Ishikawa (cell line): ENCODE data around the gene LMTK2.

Source experiments
- CEBPB ChIP-seq: IDR thresholded peaks from 2 replicates; pipeline ENCODE4 v1.6.1; 2012
- CREB1 ChIP-seq: IDR thresholded peaks from 2 replicates; pipeline ENCODE4 v1.6.1; 2012; ENCODE audit warnings: low read depth
- EGR1 ChIP-seq: IDR thresholded peaks from 2 replicates; pipeline ENCODE4 v1.6.1; 2012
- EP300 ChIP-seq: IDR thresholded peaks from 2 replicates; pipeline ENCODE4 v1.6.1; 2012; ENCODE audit warnings: borderline replicate concordance
- FOXM1 ChIP-seq: IDR thresholded peaks from 2 replicates; pipeline ENCODE4 v1.6.1; 2012; ENCODE audit warnings: low read depth, borderline replicate concordance
- MAX ChIP-seq: IDR thresholded peaks from 2 replicates; pipeline ENCODE4 v1.6.1; 2012
- NFIC ChIP-seq: IDR thresholded peaks from 2 replicates; pipeline ENCODE4 v1.6.1; 2012
- RAD21 ChIP-seq: IDR thresholded peaks from 2 replicates; pipeline ENCODE4 v1.6.1; 2012; ENCODE audit warnings: low read depth
- REST ChIP-seq: IDR thresholded peaks from 2 replicates; pipeline ENCODE4 v1.6.1; 2012; ENCODE audit warnings: low read depth, mild to moderate bottlenecking
- TAF1 ChIP-seq: IDR thresholded peaks from 2 replicates; pipeline ENCODE4 v1.6.1; 2012; ENCODE audit warnings: low read depth, mild to moderate bottlenecking
- TCF12 ChIP-seq: IDR thresholded peaks from 2 replicates; pipeline ENCODE4 v1.6.1; 2012; ENCODE audit warnings: low read depth
- TEAD4 ChIP-seq: IDR thresholded peaks from 2 replicates; pipeline ENCODE4 v1.6.1; 2012
- USF1 ChIP-seq: IDR thresholded peaks from 2 replicates; pipeline ENCODE4 v1.6.1; 2012
- YY1 ChIP-seq: IDR thresholded peaks from 2 replicates; pipeline ENCODE4 v1.6.1; 2012; ENCODE audit warnings: low read depth
- ZBTB7A ChIP-seq: IDR thresholded peaks from 2 replicates; pipeline ENCODE4 v1.6.1; 2012; ENCODE audit warnings: low read depth

The LMTK2 gene

DNA sequence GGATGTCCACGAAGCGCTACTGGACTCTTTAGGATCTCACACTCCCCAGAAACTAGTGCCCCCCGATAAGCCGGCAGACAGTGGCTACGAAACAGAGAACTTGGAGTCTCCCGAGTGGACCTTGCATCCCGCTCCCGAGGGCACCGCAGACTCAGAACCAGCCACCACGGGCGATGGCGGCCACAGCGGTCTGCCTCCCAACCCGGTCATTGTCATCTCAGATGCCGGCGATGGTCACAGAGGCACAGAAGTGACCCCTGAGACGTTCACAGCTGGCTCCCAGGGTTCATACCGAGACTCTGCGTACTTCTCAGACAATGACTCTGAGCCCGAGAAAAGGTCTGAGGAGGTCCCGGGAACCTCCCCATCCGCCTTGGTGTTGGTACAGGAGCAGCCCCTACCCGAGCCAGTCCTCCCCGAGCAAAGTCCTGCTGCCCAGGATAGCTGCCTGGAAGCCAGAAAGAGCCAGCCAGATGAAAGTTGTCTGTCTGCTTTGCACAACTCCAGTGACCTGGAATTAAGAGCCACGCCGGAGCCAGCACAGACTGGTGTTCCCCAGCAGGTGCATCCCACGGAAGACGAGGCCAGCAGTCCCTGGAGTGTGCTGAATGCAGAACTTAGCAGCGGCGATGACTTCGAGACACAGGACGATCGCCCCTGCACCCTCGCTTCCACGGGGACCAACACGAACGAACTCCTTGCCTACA lies 87.0 kb downstream of the LMTK2 start:
- no peak for TF ChIP-seq CEBPB
- TF ChIP-seq MAX, result no peak
- no peak for TF ChIP-seq EGR1
- no peak for TF ChIP-seq TCF12
- TF ChIP-seq USF1, result no peak
- no peak for TF ChIP-seq NFIC
- no peak for TF ChIP-seq REST
- TF ChIP-seq TEAD4, result no peak
- TF ChIP-seq YY1, result no peak
- no peak for TF ChIP-seq TAF1
- TF ChIP-seq RAD21, result no peak
- TF ChIP-seq CREB1, result no peak
- no peak for TF ChIP-seq FOXM1
- no peak for TF ChIP-seq EP300

DNA sequence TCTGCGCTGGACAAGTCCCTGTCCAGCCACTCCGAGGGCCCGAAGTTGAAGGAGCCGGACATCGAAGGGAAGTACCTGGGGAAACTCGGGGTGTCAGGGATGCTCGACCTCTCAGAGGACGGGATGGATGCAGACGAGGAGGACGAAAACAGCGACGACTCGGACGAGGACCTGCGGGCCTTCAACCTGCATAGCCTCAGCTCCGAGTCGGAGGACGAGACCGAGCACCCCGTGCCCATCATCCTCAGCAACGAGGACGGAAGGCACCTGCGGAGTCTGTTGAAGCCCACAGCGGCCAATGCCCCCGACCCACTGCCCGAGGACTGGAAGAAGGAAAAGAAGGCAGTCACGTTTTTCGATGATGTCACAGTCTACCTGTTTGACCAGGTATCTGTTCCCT lies 87.5 kb downstream of the LMTK2 start:
- no peak for TF ChIP-seq EGR1

GRCh38 chr7:98194672-98195457 lies 88.2 kb downstream of the LMTK2 start:
- TF ChIP-seq MAX (no peak), EGR1 (no peak), CREB1 (no peak), YY1 (no peak), FOXM1 (no peak)

GRCh38 chr7:98196706-98197605 lies 90.3 kb downstream of the LMTK2 start:
- TF ChIP-seq CREB1 (no peak), REST (no peak), YY1 (no peak), TAF1 (no peak), FOXM1 (no peak), MAX (no peak), NFIC (no peak), RAD21 (no peak), TCF12 (no peak)

- TF ChIP-seq NFIC, result no peak
- no peak for TF ChIP-seq TCF12
- TF ChIP-seq TAF1, result no peak
- TF ChIP-seq REST, result no peak
- TF ChIP-seq EGR1, result no peak
- no peak for TF ChIP-seq EP300
- no peak for TF ChIP-seq CEBPB
- TF ChIP-seq RAD21, result no peak
- TF ChIP-seq TEAD4, result no peak
- TF ChIP-seq MAX, result no peak
- TF ChIP-seq FOXM1, result no peak
- TF ChIP-seq ZBTB7A, result no peak
- no peak for TF ChIP-seq YY1
- no peak for TF ChIP-seq USF1
Measured at GRCh38 chr7:98199131-98199530, 92.5 kb downstream of the LMTK2 start.
